Heart left ventricle (tissue), 16 donors: ENCODE measurements around the gene NPIPB5. TPM values are rescaled to one million over a fixed set of nuclear protein-coding genes. Genes with fewer than 3 reads are reported as not detected.
"Not testable (repeated sequence)": the region's sequence is repeated elsewhere in the genome, so short reads cannot be mapped to it uniquely, and the experiment has no call there.

Experiments
- ATAC-seq, 4 donors: fragments of 200-7000 bp; cut with Tn5 transposase; one replicate each; pipeline ENCODE4 v1.9.1; 2020 to 2022; ENCODE audit warnings: moderate library complexity in 4 of 4, mild to moderate bottlenecking in 3 of 4, moderate number of reproducible peaks in 1 of 4
- DNase-seq, 5 donors: peaks; one replicate each; pipeline ENCODE4 v3.0.0-alpha.2; 2020
- H3K27ac ChIP-seq, 12 donors: fragments of 200-600 bp; sonication (generic) in 4 of 12; one replicate each; pipeline versions ENCODE4 v1.5.0 to v1.8.0; 2016 to 2022; ENCODE audit warnings: mild to moderate bottlenecking in 2 of 12
- H3K27me3 ChIP-seq, 9 donors: fragments of 200-600 bp; sonication (generic) in 2 of 9; one replicate each; pipeline versions ENCODE4 v1.5.1 to v1.8.0; 2016 to 2022; ENCODE audit warnings: mild to moderate bottlenecking in 3 of 9
- H3K36me3 ChIP-seq, 9 donors: fragments of 200-600 bp; sonication (generic) in 2 of 9; one replicate each; pipeline versions ENCODE4 v1.5.0 to v1.8.0; 2018 to 2022; ENCODE audit warnings: mild to moderate bottlenecking in 2 of 9
- H3K4me1 ChIP-seq, 12 donors: fragments of 200-600 bp; sonication (generic) in 4 of 12; one replicate each; pipeline versions ENCODE4 v1.5.0 to v1.8.0; 2016 to 2022; ENCODE audit warnings: mild to moderate bottlenecking in 3 of 12
- H3K4me3 ChIP-seq, 12 donors: fragments of 200-600 bp; sonication (generic) in 4 of 12; one replicate each; pipeline versions ENCODE4 v1.5.0 to v1.8.0; 2017 to 2022; ENCODE audit warnings: mild to moderate bottlenecking in 9 of 12, moderate library complexity in 4 of 12
- H3K9me3 ChIP-seq, 12 donors: fragments of 200-600 bp; sonication (generic) in 4 of 12; one replicate each; pipeline versions ENCODE4 v1.5.0 to v1.8.0; 2016 to 2022; ENCODE audit warnings: mild to moderate bottlenecking in 1 of 12
- WGBS, 4 donors: extraction: QIAGEN DNeasy Blood & Tissue Kit in 2 of 4; methylation state at CpG; one replicate each; pipeline versions ENCODE4 v1.1.5 to v1.1.7; 2013 to 2018; 5-methylcytosine and 5-hydroxymethylcytosine counted together
- intact Hi-C, 10 donors: fragments of 100-400 bp; cut with DNase I; formaldehyde crosslinking; loops; one replicate each; pipeline versions ENCODE4 v1.11.1 to v1.14.2; 2022
- long read RNA-seq, 3 donors: library from polyadenylated mRNA; unstranded; transcript quantifications; one replicate each; pipeline ENCODE4 v2.0.0, GENCODE V29; 2020 to 2021
- polyA plus RNA-seq, 2 donors: library from polyadenylated mRNA; stranded (reverse); fragments of 200-250 nt; gene quantifications; one replicate each; pipeline ENCODE4 v1.2.3, GENCODE V29; 2013
- total RNA-seq, 9 donors: library from RNA; depleted of rRNA in 2 of 9; stranded (reverse); fragments of >200 nt in 2 of 9; fragmentation: NEBNext Ultra II Directional in 3 of 9; extraction: Animal tissue kit (Norgen Biotek cat#: 25700) in 3 of 9; gene quantifications; one replicate each; pipeline versions ENCODE4 v1.1.0 to v1.2.4, GENCODE V29; 2016 to 2023
- donor health status: ischemic (EF 13 %, LVEDD 7.1; RV severe dilation, severe dysfunction).
- donor health status: healthy with polysubstance abuse.
- donor health status: DM: no; HTN: yes; CAD: no.
- donor health status: DM: no; HTN: no; CAD: no.
- donor health status: ischemic (EF 25% LVEDD 6.9; RV normal size, moderate dysfunction).
- donor health status: ischemic (EF 25% LVEDD 5.7; RV mildly dilated, moderate dysfunction).
- donor health status: healthy.
- donor health status: DM: yes; HTN: yes; CAD: no.
- donor health status: ischemic (EF 35%, LVEDD 5.7; RV mildly dilated, moderate dysfunction).
- donor health status: nonischemic (EF 11% LVEDD 7.7; RV severe dilation, severe dysfunction).
- donor health status: DM: yes; HTN: yes; CAD: no.
- donor health status: PGD.
- donor health status: ischemic (EF 29% LVEDD 5.4; RV normal size, mild dysfunction).
- donor health status: nonischemic (EF 23%, LVEDD 6.1; RV moderate dilation, normal function).

NPIPB5 gene
- total RNA-seq (100 to 1,000 TPM in 1 of 9 donors, 10 to 100 TPM in 7, 1 to 10 TPM in 1; 7.5 to 149 (median 50.0) TPM), polyA plus RNA-seq (10 to 100 TPM; 22.9 to 85.3 TPM)
- long read RNA-seq, donor 1, partial matches to known transcripts = 0 of 1 reads
- long read RNA-seq, donor 1, other reads (novel, unspliced or antisense) = 1 of 1 reads
- long read RNA-seq, donor 2, partial matches to known transcripts = 0 of 1 reads
- long read RNA-seq, donor 2, other reads (novel, unspliced or antisense) = 1 of 1 reads
- long read RNA-seq, donor 3, partial matches to known transcripts = 0 of 5 reads
- long read RNA-seq, donor 3, other reads (novel, unspliced or antisense) = 5 of 5 reads

DNA sequence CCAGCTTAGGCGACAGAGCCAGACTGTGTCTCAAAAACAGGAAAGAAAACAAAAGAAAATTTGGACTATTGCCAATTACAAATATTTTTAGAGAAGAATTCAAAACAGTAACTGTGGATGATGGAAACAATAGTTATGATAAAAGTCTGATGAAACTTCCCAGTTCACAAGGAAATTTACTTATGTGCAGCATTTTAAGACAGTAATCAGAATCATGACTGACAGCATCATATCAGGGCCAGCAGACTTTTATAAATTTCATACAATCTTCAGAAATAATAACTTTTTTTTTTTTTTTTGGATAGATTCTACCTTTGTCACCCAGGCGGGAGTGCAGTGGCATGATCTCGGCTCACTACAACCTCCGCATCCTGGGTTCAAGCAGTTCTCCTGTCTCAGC lies at the start of gene NPIPB5:
NPIPB5 (plus strand) TSS at position 301 of the 400 bp plus-strand sequence. CDS start 2,911 bp downstream, outside the sequence.
- H3K9me3 ChIP-seq, ATAC-seq, H3K4me1 ChIP-seq, H3K4me3 ChIP-seq, DNase-seq, H3K27ac ChIP-seq, intact Hi-C loops, H3K36me3 ChIP-seq, H3K27me3 ChIP-seq: not testable (repeated sequence)
- no CpG with 5 or more reads among the region's 4 CpGs for WGBS, 4 donors

DNA sequence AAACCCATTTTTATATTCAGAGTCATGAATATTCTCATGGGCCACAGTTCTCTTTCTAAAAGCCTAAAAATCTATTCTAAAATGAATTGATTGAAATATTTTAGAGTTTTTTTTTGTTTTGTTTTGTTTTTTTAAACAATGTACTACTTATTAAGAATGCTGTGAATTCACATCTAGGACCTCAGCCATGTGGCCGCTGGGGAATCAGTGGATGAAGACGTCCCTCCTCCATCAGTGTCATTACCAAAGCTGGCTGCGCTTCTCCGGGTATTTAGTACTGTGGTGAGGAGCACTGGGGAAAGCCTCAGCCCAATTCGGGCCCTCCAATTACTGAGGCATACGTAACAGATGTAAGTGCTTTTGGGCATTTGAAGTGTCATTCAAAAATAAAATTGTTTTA lies 41.8 kb upstream of the NPIPB5 start:
- 81 to 88% (median 88%) methylated on average over 4 of the region's 6 CpGs; no CpG with 5 or more reads in 1 of the 4 donors for WGBS, 4 donors
- H3K36me3 ChIP-seq, intact Hi-C loops, H3K27ac ChIP-seq, H3K9me3 ChIP-seq, H3K27me3 ChIP-seq, H3K4me3 ChIP-seq, ATAC-seq, H3K4me1 ChIP-seq: not testable (repeated sequence)
- DNase-seq = peak in 1 of 5 donors; percentile 55

DNA sequence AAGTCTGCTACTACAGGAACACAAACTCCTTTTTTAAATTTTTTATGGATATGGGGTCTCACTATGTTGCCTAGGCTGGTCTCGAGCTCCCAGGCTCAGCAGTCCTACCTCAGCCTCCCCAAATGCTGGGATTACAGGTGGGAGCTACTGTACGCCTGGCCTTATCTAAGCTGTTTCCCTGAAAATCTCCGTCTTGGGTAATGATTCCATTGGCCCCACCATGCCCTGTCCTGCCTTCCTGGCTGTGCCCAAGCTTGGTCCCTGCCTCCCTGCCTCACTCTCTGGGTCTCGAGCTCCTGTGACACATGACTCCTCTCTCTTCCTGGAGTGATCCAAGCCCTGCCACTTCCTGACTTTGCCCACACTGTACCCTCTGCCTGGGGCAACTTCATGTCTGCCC lies 27.3 kb downstream of the NPIPB5 start:
- DNase-seq, ATAC-seq, H3K9me3 ChIP-seq, H3K27me3 ChIP-seq, H3K4me3 ChIP-seq, H3K36me3 ChIP-seq, intact Hi-C loops, H3K27ac ChIP-seq, H3K4me1 ChIP-seq: not testable (repeated sequence)
- 76 to 89% (median 78%) methylated on average over 4 of the region's 4 CpGs for WGBS, 4 donors

DNA sequence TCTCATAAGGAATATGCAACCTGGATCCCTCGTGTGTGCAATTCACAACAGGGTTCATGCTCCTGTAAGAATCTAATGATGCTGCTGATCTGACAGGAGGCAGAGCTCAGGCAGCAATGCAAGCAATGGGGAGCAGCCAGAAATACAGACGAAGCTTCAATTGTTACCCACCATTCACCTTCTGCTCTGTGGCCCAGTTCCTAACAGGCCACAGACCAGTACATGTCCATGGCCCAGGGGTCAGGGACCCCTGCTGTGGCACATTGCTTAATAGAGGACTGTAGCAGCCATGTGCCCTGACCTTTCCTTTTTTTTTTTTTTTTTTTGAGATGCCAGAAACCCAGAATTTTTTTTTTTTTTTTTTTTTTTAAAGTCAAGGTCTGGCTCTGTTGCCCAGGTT lies 34.1 kb downstream of the NPIPB5 start:
- ATAC-seq, H3K9me3 ChIP-seq, H3K4me3 ChIP-seq, H3K36me3 ChIP-seq, DNase-seq, H3K27ac ChIP-seq, intact Hi-C loops, H3K27me3 ChIP-seq, H3K4me1 ChIP-seq: not testable (repeated sequence)
- WGBS, 4 donors = 81 to 100% (median 90%) methylated on average over 1 of the region's 2 CpGs

DNA sequence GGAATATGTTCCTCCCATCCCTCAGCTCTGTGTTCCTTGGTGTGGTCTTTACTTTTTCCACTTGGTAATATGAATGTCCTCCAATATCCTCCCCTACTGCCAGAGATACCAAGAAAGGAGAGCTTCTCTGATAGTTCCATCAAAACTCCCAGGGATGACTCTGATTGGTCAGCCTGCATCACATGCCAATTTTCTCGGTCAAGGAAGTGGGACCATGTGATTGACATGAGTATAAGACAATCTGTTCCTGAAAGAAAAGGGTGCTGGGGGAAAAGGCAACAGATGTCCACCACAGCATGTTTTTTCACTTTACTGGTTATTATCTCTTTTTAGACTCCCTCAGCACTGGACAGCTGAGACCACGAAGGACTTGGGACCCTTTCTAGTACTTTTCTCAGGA lies 35.9 kb downstream of the NPIPB5 start:
- H3K27me3 ChIP-seq, ATAC-seq, intact Hi-C loops, DNase-seq, H3K4me1 ChIP-seq, H3K27ac ChIP-seq, H3K4me3 ChIP-seq, H3K9me3 ChIP-seq, H3K36me3 ChIP-seq: not testable (repeated sequence)
- 60 to 88% (median 79%) methylated on average over 2 of the region's 2 CpGs for WGBS, 4 donors

DNA sequence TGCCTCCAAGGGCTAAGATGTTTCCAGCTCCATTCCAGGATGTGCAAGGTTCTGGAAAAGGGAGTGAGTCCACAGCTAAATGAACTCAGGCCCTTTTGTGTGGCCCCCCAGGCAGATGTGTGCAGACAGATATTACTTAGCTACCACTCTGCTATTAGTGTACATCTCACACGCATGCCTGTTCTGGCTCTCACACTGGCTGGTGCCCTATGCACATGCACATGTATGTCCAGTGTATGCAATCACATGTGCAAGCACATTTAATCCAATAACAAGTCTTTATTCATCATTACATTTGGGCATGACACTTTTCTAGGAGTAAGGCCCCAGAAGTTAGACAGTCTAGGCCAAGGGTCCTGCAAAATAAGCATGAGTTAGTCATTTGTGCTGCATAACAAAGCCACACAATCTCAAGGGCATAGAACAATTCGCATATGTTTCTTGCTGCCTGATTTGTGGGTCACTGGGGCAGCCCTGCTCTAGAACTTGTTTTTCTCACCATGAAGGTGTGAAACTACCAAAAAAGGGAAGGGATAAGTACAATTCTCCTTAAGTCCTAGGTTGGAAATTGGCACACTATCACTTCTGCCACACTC lies 36.6 kb downstream of the NPIPB5 start:
- H3K4me3 ChIP-seq, H3K9me3 ChIP-seq, DNase-seq, H3K27me3 ChIP-seq, H3K27ac ChIP-seq, intact Hi-C loops, H3K4me1 ChIP-seq, H3K36me3 ChIP-seq: not testable (repeated sequence)
- WGBS, 4 donors = 97% methylated on average over 2 of the region's 2 CpGs
- peak in 2 of 4 donors; percentile 7 to 44 for ATAC-seq

DNA sequence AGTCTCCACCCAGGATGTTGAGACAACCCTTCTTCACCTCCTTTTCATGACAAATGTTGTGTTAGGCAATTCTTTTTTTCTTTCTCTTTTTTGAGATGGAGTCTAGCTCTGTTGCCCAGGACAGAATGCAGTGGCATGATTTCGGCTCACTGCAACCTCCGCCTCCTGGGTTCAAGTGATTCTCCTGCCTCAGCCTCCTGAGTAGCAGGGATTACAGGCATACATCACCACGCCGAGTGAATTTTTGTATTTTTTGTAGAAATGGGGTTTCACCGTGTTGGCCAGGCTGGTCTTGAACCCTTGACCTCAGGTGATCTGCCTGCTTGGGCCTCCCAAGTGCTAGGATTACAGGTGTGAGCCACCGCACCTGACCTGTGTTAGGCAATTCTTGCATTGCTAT lies 39.2 kb downstream of the NPIPB5 start:
- H3K4me1 ChIP-seq, H3K4me3 ChIP-seq, H3K9me3 ChIP-seq, ATAC-seq, H3K36me3 ChIP-seq, H3K27me3 ChIP-seq, H3K27ac ChIP-seq, DNase-seq, intact Hi-C loops: not testable (repeated sequence)
- 94 to 98% (median 96%) methylated on average over 5 of the region's 6 CpGs for WGBS, 4 donors

DNA sequence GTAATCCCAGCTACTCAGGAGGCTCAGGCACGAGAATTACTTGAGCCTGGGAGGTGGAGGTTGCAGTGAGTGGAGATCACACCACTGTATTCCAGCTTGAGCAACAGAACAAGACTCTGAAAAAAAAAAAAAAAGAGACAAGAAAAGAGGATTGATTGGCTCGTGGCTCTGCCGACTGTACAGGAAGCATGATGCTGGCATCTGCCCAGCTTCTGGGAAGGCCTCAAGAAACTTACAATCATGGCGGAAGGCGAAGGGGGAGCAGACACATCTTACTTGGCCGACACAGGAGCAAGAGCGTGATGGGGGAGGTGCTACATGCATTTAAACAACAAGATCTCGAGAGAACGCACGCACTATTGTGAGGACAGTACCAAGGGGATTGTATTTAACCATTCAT lies 40.5 kb downstream of the NPIPB5 start:
- ATAC-seq, H3K36me3 ChIP-seq, intact Hi-C loops, H3K27me3 ChIP-seq, H3K4me3 ChIP-seq, H3K27ac ChIP-seq, DNase-seq, H3K9me3 ChIP-seq, H3K4me1 ChIP-seq: not testable (repeated sequence)
- 69 to 84% (median 80%) methylated on average over 7 to 9 of the region's 10 CpGs for WGBS, 4 donors

DNA sequence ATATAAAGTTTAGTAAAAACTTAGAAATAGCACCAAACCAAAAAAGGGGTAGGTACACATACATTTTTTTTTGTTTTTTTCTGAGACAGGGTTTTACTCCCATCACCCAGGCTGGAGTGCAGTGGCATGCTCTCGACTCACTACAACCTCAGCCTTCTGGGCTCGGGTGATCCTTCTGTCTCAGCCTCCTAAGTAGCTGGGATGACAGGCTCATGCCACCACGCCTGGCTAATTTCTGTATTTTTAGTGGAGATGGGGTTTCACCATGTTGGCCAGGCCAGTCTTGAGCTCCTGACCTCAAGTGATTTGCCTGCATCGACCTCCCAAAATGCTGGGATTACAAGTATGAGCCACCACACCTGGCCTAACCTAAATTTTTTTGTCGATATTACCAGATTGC lies 41.0 kb downstream of the NPIPB5 start:
- H3K27ac ChIP-seq, H3K4me3 ChIP-seq, H3K27me3 ChIP-seq, ATAC-seq, H3K9me3 ChIP-seq, H3K36me3 ChIP-seq, H3K4me1 ChIP-seq, intact Hi-C loops, DNase-seq: not testable (repeated sequence)
- WGBS, 4 donors = 89 to 94% (median 91%) methylated on average over 5 of the region's 5 CpGs

DNA sequence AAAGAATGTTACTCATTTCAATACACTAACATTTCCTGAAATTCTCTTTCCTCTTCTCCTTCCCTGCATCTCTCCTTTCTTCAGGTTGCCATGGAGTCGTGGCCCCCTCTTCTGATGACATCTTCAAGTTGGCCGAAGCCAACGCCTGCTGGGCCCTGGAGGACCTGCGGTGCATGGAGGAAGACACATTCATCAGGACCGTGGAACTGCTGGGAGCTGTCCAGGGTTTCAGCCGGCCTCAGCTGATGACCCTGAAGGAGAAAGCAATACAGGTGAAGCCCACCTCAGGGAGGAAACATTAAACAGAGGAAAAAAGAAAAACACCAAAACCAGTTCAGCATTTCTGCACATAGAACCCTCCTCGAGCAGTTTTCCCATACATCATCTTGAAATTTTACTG lies 46.1 kb downstream of the NPIPB5 start:
- no CpG with 5 or more reads among the region's 7 CpGs for WGBS, 4 donors
- peak in 1 of 4 donors; percentile 31 for ATAC-seq

More for the DNA sequence above, 46.1 kb downstream of the NPIPB5 start:
- H3K27me3 ChIP-seq, intact Hi-C loops, H3K9me3 ChIP-seq, H3K4me1 ChIP-seq, DNase-seq, H3K36me3 ChIP-seq, H3K27ac ChIP-seq, H3K4me3 ChIP-seq: not testable (repeated sequence)
